ENCODE data around the gene TTC1. TPM values are rescaled to one million over a fixed set of nuclear protein-coding genes. Genes with fewer than 3 reads are reported as not detected.
"Not testable (repeated sequence)": the region's sequence is repeated elsewhere in the genome, so short reads cannot be mapped to it uniquely, and the experiment has no call there.

The TTC1 gene
- total RNA-seq, 1 donor from 2014 or later: 94.2 TPM

DNA sequence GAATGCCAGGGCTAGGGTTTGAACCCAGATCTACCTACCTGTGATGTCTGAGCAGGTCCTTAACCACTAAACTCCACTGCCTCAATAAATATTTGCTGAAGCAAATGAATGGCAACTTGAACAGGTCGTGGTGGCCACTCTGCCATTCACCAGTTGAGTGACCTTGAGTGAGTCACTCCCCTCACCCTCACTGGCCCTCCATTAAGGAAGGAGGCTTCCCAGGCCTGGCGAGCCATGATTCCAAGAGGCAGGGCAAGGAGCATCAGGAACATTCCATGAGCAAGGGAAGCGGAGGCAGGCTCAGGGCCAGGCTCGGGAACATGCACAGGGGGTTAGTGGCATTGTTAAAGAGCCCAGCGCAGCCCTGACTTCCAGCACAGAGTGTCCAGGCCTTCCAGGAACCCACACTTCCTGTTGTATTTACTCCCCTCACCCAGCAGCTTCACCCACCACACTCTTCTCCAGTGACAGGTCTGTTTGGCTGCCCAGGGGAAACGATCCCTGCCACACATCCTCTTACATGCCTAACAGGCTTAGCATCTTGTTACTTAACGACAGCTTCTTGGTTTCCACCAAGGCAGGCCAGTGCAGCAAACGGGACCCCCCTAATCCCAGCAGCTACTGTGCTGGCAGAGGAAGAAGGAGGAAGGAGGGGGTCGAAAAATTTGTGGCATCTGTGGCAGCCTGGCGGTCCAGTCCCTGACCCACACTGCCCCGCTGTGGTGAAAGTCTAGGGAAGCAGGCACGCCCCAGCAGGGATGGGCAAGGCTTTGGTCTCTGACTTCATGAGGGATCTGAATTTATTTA is 43.7 kb upstream of the TTC1 start:
- Histone ChIP-seq H3K9me3 (replicated peaks) (no peaks in the 10 kb centered on the region), H3K36me3 (no peaks in the 10 kb centered on the region), H3K27ac (replicated peaks) (no peak overlapping the region), H3K4me1 (no peaks in the 10 kb centered on the region), H3K27me3 (ENCODE audit: low read depth) (peaks cover 41% of the 10 kb centered on the region), H3K4me3 (no peak overlapping the region)
- peak; percentile 73 for TF ChIP-seq CTCF (IDR thresholded peaks at IDR 0.05; ENCODE audit: borderline replicate concordance)
- DNase-seq: peak; percentile 50
- intact Hi-C loops (cut with micrococcal nuclease): no loop called here

GRCh38 chr5:159965838-159966128 is 43.2 kb upstream of the TTC1 start:
- DNase-seq; intact Hi-C loops (cut with micrococcal nuclease); H3K4me3 ChIP-seq; H3K27ac ChIP-seq (replicated peaks); H3K4me1 ChIP-seq; H3K36me3 ChIP-seq; H3K9me3 ChIP-seq (replicated peaks): not testable (repeated sequence)
- peaks cover 46% of the 10 kb centered on the region for H3K27me3 ChIP-seq (ENCODE audit: low read depth)

DNA sequence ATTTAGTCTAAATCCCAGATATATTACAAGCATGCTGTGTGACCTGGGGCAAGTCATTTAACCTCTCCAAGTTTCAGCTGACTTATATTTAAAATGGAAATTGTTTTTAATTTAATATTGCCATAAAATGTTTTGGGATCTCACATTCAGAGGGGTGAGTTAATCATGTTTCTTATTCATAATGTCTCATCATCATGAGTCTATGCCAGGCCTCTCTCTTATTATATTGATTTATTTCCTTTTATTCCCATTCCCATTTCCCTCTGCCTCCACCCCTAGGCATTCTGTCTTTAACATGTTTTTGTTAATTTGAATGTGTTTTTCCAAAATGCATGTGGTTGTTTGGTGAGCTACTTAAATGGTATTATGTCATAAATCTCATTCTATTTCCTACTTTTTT is 39.0 kb upstream of the TTC1 start:
- intact Hi-C loops (cut with micrococcal nuclease): no loop called here
- no peaks in the 10 kb centered on the region for H3K36me3 ChIP-seq
- H3K4me1 ChIP-seq: peaks cover 2% of the 10 kb centered on the region
- peaks cover 82% of the 10 kb centered on the region for H3K27me3 ChIP-seq (ENCODE audit: low read depth)
- TF ChIP-seq CTCF (IDR thresholded peaks at IDR 0.05; ENCODE audit: borderline replicate concordance): no peak
- no peak overlapping the region for H3K4me3 ChIP-seq
- no peak for DNase-seq
- no peaks in the 10 kb centered on the region for H3K9me3 ChIP-seq (replicated peaks)
- H3K27ac ChIP-seq (replicated peaks): no peak overlapping the region

GRCh38 chr5:159971038-159971437 is 37.9 kb upstream of the TTC1 start:
- TF ChIP-seq CTCF (IDR thresholded peaks at IDR 0.05; ENCODE audit: borderline replicate concordance): no peak
- Histone ChIP-seq H3K4me3 (no peak overlapping the region), H3K27ac (replicated peaks) (no peak overlapping the region), H3K36me3 (no peaks in the 10 kb centered on the region), H3K9me3 (replicated peaks) (no peaks in the 10 kb centered on the region), H3K27me3 (ENCODE audit: low read depth) (peaks cover 76% of the 10 kb centered on the region), H3K4me1 (peaks cover 13% of the 10 kb centered on the region)
- intact Hi-C loops (cut with micrococcal nuclease): no loop called here
- DNase-seq: no peak

GRCh38 chr5:159971514-159971913 is 37.4 kb upstream of the TTC1 start:
- Histone ChIP-seq H3K4me3 (peak overlapping the region; percentile 60), H3K27ac (replicated peaks) (no peak overlapping the region), H3K36me3 (no peaks in the 10 kb centered on the region), H3K27me3 (ENCODE audit: low read depth) (peaks cover 71% of the 10 kb centered on the region), H3K4me1 (peaks cover 13% of the 10 kb centered on the region), H3K9me3 (replicated peaks) (no peaks in the 10 kb centered on the region)
- intact Hi-C loops (cut with micrococcal nuclease): no loop called here
- DNase-seq: no peak
- TF ChIP-seq CTCF (IDR thresholded peaks at IDR 0.05; ENCODE audit: borderline replicate concordance): no peak

DNA sequence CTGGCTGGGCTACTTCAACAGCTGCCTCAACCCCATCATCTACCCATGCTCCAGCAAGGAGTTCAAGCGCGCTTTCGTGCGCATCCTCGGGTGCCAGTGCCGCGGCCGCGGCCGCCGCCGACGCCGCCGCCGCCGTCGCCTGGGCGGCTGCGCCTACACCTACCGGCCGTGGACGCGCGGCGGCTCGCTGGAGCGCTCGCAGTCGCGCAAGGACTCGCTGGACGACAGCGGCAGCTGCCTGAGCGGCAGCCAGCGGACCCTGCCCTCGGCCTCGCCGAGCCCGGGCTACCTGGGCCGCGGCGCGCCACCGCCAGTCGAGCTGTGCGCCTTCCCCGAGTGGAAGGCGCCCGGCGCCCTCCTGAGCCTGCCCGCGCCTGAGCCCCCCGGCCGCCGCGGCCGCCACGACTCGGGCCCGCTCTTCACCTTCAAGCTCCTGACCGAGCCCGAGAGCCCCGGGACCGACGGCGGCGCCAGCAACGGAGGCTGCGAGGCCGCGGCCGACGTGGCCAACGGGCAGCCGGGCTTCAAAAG is 36.9 kb upstream of the TTC1 start:
- no peak for TF ChIP-seq CTCF (IDR thresholded peaks at IDR 0.05; ENCODE audit: borderline replicate concordance)
- DNase-seq: no peak
- Histone ChIP-seq H3K9me3 (replicated peaks) (no peaks in the 10 kb centered on the region), H3K36me3 (no peaks in the 10 kb centered on the region), H3K27ac (replicated peaks) (no peak overlapping the region), H3K27me3 (ENCODE audit: low read depth) (peaks cover 70% of the 10 kb centered on the region), H3K4me1 (peaks cover 13% of the 10 kb centered on the region), H3K4me3 (peak overlapping the region; percentile 60)
- intact Hi-C loops (cut with micrococcal nuclease): no loop called here
